ENCODE measurements around the gene RPL4.
"Not testable (repeated sequence)": the region's sequence is repeated elsewhere in the genome, so short reads cannot be mapped to it uniquely, and the experiment has no call there.

Gene RPL4

DNA sequence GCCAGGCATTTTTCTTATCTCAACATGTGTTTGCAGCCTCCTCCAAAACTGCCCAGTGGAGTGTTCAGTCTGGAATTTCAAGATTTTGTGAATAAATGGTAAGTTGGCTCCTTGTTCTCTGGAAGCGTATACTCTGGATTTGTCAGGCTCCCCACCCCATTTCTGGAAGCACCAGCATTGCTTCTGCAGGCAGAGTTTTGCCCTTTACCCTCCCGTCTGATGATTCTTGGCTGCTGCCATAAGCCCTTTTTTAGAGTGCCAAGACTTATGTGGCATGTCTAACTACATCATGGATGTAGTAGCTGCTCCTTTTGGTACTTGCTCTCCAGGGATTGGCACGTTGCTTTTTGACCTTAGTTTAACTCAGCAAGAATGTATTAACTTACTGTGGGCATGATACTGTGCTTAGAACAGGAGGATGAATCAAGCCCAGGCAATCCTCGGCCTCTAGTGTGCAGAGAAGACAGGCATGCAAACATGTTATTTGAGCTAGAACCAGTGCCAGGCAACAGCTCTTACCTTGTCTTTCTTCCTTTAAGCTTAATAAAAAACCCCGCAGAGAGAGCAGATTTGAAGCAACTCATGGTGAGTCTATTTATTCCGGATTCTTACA is 15.4 kb downstream of the RPL4 start:
- DNase-seq: no peak

GRCh38 chr15:66488525-66488924 is 16.1 kb downstream of the RPL4 start:
- no peak for DNase-seq

GRCh38 chr15:66486887-66487286 is 17.8 kb downstream of the RPL4 start:
- no peak for DNase-seq

DNA sequence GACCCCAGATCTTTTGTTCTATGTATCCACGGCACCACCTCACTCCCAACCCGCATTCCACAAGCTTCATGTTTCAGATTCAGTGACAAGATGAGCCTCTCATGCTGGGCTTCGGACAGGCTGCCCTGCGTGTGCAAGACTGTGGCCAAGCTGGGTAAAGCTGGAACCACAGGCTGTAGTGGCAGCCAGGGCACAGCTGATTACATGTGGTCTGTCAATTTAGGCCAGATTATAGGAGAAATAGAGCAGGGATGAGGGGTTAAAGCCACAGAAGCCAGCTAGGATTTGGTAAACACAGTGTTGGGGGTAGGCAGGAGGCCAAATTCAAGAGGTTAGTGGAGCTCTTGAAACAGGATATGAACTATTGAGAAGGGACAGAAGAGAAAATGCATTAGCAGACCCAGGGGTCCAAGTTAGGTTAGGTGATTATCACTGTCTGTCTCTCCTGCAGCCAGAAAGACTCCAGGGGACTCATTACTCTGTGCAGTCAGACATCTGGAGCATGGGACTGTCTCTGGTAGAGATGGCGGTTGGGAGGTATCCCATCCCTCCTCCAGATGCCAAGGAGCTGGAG is 20.0 kb downstream of the RPL4 start:
- DNase-seq: no peak

GRCh38 chr15:66483131-66483566 is 21.5 kb downstream of the RPL4 start:
- peak; percentile 46 for DNase-seq

DNA sequence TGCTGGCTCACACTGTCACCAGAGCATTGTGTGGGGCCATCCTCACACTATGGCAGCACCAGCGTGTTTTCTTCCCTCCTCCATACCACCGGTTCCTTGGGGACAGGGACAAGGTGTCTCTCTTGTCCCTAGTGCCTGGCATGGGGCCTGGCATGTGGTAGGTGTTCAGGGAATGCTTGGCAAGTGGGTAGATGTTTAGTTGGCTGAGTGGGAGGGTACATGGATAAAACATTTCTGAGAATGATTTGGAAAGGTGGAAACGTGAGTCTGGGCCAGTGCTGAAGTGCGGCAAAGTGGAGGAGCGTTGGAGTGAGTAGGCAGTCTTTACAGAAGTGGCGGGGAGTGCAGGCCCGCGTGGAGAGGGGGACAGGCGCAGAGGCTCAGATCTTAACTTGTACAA is 22.1 kb downstream of the RPL4 start:
- DNase-seq: no peak

DNA sequence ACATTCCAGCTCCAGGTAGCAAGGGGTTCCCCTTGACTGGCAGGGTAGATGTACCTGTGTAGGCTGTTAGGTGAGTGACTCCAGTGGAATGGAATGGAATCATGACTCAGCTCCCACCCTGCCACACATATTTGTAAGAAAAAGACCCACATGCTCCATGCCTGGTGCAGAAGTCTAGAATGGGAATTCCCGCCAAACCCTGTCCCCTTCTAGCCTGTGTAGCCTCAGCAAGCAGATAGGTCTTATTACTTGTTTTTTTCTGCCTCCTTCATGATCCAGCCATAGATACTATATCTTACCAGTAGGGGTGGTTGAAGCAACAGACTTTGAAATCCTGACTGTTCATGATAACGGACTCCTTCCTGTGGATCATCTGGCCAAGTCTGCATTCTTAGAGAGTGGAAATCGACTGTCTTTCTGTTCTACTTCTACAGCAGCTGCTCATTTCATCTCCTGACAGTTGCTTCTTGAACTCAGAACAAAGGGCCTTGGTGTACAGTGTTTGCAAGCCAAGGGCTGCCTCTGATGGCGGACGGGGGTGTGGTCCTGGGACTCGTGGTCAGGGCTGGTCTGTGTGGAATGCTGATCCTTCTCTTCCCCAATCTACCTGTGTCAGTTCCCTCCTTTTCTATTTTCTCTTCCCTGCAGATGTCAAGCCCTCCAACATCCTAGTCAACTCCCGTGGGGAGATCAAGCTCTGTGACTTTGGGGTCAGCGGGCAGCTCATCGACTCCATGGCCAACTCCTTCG is 23.4 kb downstream of the RPL4 start:
- DNase-seq: peak; percentile 42

GRCh38 chr15:66480267-66480666 is 24.4 kb downstream of the RPL4 start:
- no peak for DNase-seq

- DNase-seq: no peak
These were observed 27.6 kb downstream of the RPL4 start for GRCh38 chr15:66477011-66477410.

- DNase-seq: no peak
These were observed 28.1 kb downstream of the RPL4 start for GRCh38 chr15:66476535-66476934.

- DNase-seq: no peak
These were observed 29.7 kb downstream of the RPL4 start for GRCh38 chr15:66474963-66475362.

DNA sequence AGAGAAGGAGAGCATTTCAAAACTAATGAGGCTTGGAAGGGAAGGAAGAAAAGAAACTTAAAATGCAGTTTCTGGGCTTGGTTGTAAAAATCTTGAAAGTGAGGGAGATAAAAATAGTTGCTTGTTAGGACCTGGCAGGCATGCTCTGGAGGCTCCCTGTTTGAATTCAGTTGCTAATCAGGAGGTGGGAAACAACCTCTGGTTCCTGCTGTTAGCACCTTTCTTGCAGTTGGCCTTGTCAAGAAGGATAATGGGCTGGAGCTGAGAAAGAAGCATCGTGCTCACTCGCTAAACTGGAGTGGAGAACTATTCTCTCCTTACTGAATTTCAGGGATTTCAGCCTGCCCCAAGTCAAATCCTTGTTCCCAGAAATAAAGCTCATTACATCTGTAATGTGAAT is 30.5 kb downstream of the RPL4 start:
- no peak for DNase-seq

DNA sequence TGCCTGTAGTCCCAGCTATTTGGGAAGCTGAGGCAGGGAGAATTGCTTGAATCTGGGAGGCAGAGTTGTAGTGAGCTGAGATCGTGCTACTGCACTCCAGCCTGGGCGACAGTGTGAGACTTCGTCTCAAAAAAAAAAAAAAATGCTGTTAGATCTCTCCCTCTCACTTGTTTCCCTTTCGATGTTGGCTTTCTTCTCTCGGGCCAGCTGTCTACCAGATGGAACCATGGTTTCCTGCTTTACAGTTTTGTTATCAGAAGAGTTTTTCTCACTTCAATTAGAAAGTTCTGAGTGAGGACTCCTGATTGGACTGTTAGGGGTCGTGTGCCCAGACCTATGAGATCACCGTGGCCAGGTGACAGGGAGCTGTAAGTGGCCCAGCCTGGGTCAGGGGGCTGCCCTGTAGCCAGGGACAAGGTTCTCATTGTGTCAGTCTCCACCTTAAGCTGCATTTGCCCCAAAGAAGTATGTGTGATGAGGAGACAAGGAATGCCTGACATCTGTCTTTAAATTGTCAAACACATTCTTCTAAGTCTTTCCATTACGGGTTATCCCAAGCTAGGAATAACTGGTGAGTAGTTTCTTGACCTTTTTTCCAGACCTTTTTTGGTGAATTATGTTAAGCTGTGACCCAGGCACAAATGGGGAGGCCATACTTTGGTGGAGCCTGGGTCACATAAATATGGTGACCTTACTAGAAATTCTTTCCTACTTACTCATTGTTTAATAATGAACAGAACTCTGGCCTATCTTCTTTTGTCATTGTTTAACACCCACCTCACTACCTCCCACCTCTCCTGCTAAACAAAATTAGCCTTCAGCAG is 32.3 kb downstream of the RPL4 start:
- peak; percentile 54 for DNase-seq

GRCh38 chr15:66470825-66471224 is 33.8 kb downstream of the RPL4 start:
- not testable (repeated sequence) for DNase-seq

- not testable (repeated sequence) for DNase-seq
These were observed 37.3 kb downstream of the RPL4 start for GRCh38 chr15:66467162-66468040.

GRCh38 chr15:66465294-66465693 is 39.4 kb downstream of the RPL4 start:
- DNase-seq: not testable (repeated sequence)

- DNase-seq: no peak
These were observed 42.0 kb downstream of the RPL4 start for GRCh38 chr15:66462627-66463026.

- no peak for DNase-seq
These were observed 42.7 kb downstream of the RPL4 start for GRCh38 chr15:66461917-66462316.

GRCh38 chr15:66461294-66461693 is 43.4 kb downstream of the RPL4 start:
- DNase-seq: not testable (repeated sequence)

GRCh38 chr15:66459818-66460615 is 44.6 kb downstream of the RPL4 start:
- peak; percentile 73 for DNase-seq

DNA sequence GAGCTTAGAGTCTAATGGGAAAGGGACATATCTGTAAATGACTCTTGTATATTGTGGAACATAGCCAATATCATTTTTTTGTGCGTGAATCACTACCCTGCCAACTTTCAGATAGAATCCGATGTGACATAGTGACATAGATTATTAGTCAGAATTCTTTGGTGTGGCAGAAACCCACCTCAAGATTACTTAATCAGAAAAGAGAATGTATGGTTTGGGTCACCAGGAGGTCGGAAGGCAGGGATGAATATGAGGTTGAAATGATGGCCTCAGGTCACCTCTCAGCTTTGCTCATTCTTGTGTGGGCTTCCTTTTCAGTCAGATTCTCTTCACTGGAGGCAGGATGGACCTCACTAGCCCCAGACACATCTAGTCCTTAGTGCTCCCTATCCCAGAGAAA is 48.4 kb downstream of the RPL4 start:
- peak; percentile 53 for DNase-seq
